ENCODE data around the gene RXRA.

DNA sequence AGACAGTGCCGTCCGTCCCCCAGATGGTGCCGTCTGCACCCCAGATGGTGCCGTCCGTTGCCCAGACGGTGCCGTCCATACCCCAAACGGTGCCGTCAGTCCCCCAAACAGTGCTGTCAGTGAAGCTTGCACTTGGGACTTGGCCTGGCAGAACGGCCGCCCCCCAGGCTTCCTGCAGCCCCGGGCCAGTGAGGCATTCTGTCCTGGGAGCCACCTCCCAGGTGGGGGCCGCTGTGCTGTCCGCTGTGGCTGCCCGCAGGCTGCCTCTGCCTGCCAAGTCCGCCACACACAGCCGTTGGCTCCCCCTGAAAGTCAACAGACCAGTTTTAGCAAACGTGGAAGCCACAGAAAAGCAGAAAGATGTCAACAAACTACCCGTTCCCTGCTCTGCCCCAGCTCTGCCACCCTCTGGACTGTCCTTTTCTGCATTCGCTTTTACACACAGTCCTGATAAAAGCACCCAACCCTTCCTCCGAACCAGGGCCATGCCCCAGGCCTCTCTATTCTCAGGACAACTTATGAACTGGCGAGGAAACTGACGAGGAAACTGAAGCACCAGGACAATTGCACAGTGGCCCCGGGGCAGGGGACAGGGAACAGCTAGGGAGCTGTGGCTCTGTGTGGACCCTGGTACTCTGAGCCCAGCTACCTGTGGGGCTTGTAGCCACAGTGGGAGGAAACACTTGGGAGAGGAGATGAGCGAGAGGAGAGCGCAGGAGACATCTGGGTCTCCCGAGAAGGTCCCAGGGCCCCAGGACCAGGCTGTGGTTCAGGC is 39.6 kb upstream of the RXRA start:
- TF ChIP-seq, protein P1, sequence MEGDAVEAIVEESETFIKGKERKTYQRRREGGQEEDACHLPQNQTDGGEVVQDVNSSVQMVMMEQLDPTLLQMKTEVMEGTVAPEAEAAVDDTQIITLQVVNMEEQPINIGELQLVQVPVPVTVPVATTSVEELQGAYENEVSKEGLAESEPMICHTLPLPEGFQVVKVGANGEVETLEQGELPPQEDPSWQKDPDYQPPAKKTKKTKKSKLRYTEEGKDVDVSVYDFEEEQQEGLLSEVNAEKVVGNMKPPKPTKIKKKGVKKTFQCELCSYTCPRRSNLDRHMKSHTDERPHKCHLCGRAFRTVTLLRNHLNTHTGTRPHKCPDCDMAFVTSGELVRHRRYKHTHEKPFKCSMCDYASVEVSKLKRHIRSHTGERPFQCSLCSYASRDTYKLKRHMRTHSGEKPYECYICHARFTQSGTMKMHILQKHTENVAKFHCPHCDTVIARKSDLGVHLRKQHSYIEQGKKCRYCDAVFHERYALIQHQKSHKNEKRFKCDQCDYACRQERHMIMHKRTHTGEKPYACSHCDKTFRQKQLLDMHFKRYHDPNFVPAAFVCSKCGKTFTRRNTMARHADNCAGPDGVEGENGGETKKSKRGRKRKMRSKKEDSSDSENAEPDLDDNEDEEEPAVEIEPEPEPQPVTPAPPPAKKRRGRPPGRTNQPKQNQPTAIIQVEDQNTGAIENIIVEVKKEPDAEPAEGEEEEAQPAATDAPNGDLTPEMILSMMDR (IDR thresholded peaks at IDR 0.05 in 8 of 11, conservative IDR thresholded peaks at IDR 0.05 in 3 of 11): no peak
- no peak for TF ChIP-seq POLR2A (IDR thresholded peaks at IDR 0.05)

Data from spleen (tissue), 7 donors.